Breast epithelium (tissue), 4 donors: ENCODE results near the gene DDT. TPM values are rescaled to one million over a fixed set of nuclear protein-coding genes. Genes with fewer than 3 reads are reported as not detected.
"Not testable (repeated sequence)": the region's sequence is repeated elsewhere in the genome, so short reads cannot be mapped to it uniquely, and the experiment has no call there.

ENCODE experiments used
- DNase-seq, 2 donors: peaks; one replicate each; pipeline ENCODE4 v3.0.0-alpha.2; 2019; ENCODE audit warnings: low spot score in 2 of 2
- H3K27ac ChIP-seq, 2 donors: fragments of 200-600 bp; sonication (generic) in 1 of 2; one replicate each; pipeline ENCODE4 v1.5.1; 2016 to 2019; ENCODE audit warnings: mild to moderate bottlenecking in 1 of 2
- H3K27me3 ChIP-seq, 2 donors: fragments of 200-600 bp; sonication (generic) in 1 of 2; one replicate each; pipeline versions ENCODE4 v1.5.1 to v1.6.0; 2017 to 2019; ENCODE audit warnings: control low read depth in 1 of 2, mild to moderate bottlenecking in 1 of 2
- H3K36me3 ChIP-seq: fragments of 200-600 bp; one replicate; pipeline ENCODE4 v1.5.1; 2019
- H3K4me1 ChIP-seq, 2 donors: fragments of 200-600 bp; sonication (generic); one replicate each; pipeline ENCODE4 v1.5.1; 2016 to 2019; ENCODE audit warnings: control low read depth in 1 of 2
- H3K4me3 ChIP-seq, 3 donors: fragments of 200-600 bp; sonication (generic); 1 replicate in 2 of 3; 2 replicates in 1 of 3; pipeline ENCODE4 v1.5.1; 2016 to 2019; ENCODE audit warnings: mild to moderate bottlenecking in 3 of 3, moderate library complexity in 2 of 3
- H3K9me3 ChIP-seq, 2 donors: fragments of 200-600 bp; sonication (generic) in 1 of 2; one replicate each; pipeline ENCODE4 v1.5.1; 2016 to 2019; ENCODE audit warnings: control low read depth in 1 of 2
- POLR2A ChIP-seq: fragments of 450-650 bp; IDR thresholded peaks from one replicate; pipeline ENCODE4 v1.6.1; 2016; ENCODE audit warnings: antibody characterized with exemption, mild to moderate bottlenecking, moderate library complexity
- POLR2AphosphoS5 ChIP-seq, 3 donors: sonication (generic); formaldehyde crosslinking; IDR thresholded peaks; one replicate each; pipeline ENCODE4 v1.6.1; 2017; ENCODE audit warnings: antibody characterized with exemption in 3 of 3
- intact Hi-C: fragments of 100-400 bp; cut with DNase I; formaldehyde crosslinking; loops from one replicate; pipeline ENCODE4 v1.15.1; 2023; ENCODE audit warnings: low total_unique reads
- total RNA-seq, 3 donors: library from RNA; depleted of rRNA; stranded (reverse); fragments of >200 nt; gene quantifications; one replicate each; pipeline ENCODE4 v1.1.0, GENCODE V29; 2016
- TF ChIP-seq, protein P1 (sequence below), 3 donors: fragments of 450-650 bp; IDR thresholded peaks; one replicate each; pipeline ENCODE4 v1.5.1; 2016 to 2017; ENCODE audit warnings: antibody characterized with exemption in 3 of 3, mild to moderate bottlenecking in 3 of 3, moderate library complexity in 3 of 3

The DDT gene
- total RNA-seq, 3 donors from 2014 or later = 122 to 146 (median 136) TPM

DNA sequence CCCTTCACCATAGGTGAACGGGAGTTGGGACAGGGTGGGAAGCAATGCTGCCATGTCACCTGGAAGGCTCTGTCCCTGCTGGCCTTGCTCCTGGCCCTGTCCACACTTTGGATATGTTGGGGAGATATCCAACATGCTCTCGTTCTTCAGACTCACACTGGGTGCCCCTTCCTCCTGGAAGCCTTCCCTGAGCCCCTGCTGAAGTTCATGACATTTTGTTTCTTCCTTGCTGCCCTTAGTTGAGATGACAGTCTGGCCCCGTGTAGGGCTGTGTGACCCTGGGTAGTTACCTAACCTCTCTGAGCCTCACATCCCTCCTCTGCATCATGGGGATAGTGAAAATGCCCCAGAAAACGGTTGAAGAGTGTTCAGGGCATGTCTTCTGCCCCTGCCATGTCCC is 20.8 kb downstream of the DDT start:
- H3K9me3 ChIP-seq, H3K4me1 ChIP-seq, H3K36me3 ChIP-seq, intact Hi-C loops, H3K27ac ChIP-seq, H3K27me3 ChIP-seq, H3K4me3 ChIP-seq, DNase-seq: not testable (repeated sequence)

DNA sequence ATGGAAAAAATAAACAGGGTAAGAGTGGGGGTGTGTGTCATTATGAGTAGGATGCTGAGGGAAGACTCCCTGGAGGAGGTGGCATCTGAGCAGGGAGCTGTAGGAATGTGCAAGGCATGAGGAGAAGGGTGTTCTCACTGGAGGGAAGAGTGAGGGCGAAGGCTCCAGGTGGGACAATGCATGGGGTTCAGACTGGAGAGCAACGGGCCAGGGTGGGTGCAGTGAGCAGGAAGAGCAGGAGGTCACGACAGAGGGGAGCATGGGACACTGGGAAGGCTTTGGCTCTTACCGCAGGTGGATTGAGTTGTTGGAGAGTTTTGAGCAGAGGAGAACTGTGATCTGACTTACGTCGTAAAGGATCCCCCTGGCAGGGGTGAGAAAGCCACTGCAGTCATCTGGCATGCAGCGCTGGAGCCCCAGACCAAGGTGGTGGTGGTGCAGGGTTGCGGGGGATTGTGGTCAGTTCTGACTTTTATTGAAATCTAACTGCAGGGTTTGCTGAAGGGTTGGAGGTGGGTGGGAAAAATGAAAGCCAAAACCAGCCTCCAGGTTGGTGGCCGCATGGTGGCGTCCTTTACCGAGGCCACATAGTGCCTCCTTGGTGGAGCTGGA is 21.3 kb downstream of the DDT start:
- DNase-seq, intact Hi-C loops: not testable (repeated sequence)

DNA sequence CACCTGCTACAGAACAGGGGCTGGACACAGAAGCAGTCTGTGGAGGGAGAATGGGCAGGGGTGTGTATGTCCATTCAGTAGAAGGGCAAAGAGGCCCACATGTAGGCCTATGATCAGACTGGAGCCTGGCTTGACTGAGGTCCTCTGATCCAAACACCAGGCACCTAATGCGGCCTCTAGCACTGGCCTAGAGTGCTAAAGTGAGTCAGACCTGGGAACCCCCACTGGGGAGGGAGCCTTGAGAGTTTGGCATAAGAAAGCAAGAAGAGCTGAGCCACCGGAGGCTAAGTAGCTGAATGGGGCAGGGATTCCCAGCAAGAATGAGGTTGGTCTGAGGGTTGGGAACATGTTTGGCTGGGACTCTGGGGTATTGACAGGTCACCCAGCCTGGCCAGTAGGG is 22.9 kb downstream of the DDT start:
- H3K9me3 ChIP-seq, H3K36me3 ChIP-seq, intact Hi-C loops, H3K27me3 ChIP-seq, H3K27ac ChIP-seq, DNase-seq, H3K4me1 ChIP-seq, H3K4me3 ChIP-seq: not testable (repeated sequence)

More for the DNA sequence above, 21.3 kb downstream of the DDT start:
- not testable (repeated sequence) for H3K4me3 ChIP-seq, H3K4me1 ChIP-seq, H3K9me3 ChIP-seq, H3K27me3 ChIP-seq, H3K36me3 ChIP-seq, H3K27ac ChIP-seq

DNA sequence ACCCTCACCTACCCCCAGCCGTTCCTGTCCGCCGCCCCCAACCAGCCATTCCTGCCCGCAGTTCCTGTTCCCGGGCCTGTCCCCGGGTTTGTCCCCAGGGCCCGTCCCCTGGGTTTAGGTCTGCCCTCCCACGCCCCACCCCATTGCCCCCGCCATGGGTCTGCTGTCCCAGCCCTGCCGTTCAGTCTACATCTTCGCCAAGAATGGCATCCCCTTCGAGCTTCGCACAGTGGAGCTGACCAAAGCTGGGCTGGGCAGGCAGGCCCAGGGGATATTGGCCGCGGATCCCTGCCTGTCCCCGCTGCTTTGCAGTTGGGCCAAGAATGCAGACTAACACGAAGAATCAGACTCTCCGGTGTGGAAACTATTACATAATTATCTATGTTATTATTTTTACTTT is 24.5 kb downstream of the DDT start:
- H3K4me1 ChIP-seq, H3K27ac ChIP-seq, H3K27me3 ChIP-seq, DNase-seq, intact Hi-C loops, H3K36me3 ChIP-seq, H3K4me3 ChIP-seq, H3K9me3 ChIP-seq: not testable (repeated sequence)

DNA sequence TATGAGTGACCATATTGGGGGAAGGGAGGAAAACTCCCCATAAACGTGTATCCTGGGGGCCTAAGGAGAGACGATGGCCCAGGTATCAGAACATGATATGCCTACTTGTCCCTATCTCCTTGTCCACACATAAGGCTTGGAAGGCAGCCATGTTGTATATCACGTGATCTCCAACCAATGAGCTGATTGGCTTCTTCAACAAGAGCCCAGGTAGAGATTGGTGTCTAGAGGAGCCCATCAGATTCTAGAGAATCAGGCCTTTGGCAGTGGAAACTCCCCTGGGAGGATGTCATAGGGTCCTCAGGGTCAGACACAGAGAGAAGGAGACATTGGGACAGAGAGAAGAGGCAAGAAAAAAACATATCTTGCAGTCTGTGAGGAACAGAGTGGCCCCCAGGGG is 26.9 kb downstream of the DDT start:
- H3K4me1 ChIP-seq, intact Hi-C loops, H3K36me3 ChIP-seq, H3K4me3 ChIP-seq, H3K27ac ChIP-seq, DNase-seq, H3K9me3 ChIP-seq, H3K27me3 ChIP-seq: not testable (repeated sequence)

DNA sequence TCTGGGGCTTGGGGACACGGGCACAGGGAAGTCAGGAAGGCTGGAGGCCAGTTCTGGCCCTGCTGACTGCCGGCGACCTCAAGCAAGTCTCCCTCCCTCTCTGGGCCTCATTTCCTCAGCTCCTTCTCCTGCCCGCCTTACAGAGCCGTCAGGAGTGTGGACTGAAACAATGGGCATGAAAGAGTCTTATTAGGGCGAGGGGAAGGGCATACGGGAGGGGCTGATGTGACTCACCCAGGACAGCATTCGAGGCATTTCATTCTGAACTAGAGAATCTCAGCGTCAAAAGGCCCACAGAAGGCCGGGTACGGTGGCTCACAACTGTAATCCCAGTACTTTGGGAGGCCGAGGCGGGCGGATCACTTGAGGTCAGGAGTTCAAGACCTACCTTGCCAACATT is 34.1 kb downstream of the DDT start:
- H3K27ac ChIP-seq = not testable (repeated sequence)

DNA sequence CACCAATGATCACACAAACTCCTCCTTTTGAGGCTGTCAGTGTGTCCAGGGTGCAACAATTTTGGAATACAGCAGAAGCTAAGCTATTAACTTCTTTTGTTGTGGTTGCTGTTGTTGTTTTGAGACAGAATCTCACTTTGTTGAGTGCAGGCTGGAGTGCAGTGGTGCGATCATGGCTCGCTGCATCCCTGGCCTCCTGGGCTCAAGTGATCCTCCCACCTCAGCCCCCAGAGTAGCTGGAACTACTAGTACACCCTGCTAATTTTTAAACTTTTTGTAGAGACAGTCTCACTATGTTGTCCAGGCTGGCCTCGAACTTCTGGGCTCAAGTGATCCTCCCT is 35.3 kb downstream of the DDT start:
- Histone ChIP-seq H3K36me3 (no peaks in the 10 kb centered on the region), H3K4me3 (no peak overlapping the region), H3K27ac (peak overlapping the region in 1 of 2 donors; percentile 43), H3K9me3 (no peaks in the 10 kb centered on the region), H3K4me1 (no peaks in the 10 kb centered on the region), H3K27me3 (no peaks in the 10 kb centered on the region)
- intact Hi-C loops = no loop called here
- DNase-seq = no peak
- TF ChIP-seq, protein P1, sequence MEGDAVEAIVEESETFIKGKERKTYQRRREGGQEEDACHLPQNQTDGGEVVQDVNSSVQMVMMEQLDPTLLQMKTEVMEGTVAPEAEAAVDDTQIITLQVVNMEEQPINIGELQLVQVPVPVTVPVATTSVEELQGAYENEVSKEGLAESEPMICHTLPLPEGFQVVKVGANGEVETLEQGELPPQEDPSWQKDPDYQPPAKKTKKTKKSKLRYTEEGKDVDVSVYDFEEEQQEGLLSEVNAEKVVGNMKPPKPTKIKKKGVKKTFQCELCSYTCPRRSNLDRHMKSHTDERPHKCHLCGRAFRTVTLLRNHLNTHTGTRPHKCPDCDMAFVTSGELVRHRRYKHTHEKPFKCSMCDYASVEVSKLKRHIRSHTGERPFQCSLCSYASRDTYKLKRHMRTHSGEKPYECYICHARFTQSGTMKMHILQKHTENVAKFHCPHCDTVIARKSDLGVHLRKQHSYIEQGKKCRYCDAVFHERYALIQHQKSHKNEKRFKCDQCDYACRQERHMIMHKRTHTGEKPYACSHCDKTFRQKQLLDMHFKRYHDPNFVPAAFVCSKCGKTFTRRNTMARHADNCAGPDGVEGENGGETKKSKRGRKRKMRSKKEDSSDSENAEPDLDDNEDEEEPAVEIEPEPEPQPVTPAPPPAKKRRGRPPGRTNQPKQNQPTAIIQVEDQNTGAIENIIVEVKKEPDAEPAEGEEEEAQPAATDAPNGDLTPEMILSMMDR (IDR thresholded peaks at IDR 0.05) = no peak
- TF ChIP-seq POLR2A = no peak
- no peak for TF ChIP-seq POLR2AphosphoS5 (IDR thresholded peaks at IDR 0.05)

More for the DNA sequence above, 34.1 kb downstream of the DDT start:
- H3K4me1 ChIP-seq, H3K27me3 ChIP-seq, H3K36me3 ChIP-seq, DNase-seq, H3K9me3 ChIP-seq, intact Hi-C loops, H3K4me3 ChIP-seq: not testable (repeated sequence)

DNA sequence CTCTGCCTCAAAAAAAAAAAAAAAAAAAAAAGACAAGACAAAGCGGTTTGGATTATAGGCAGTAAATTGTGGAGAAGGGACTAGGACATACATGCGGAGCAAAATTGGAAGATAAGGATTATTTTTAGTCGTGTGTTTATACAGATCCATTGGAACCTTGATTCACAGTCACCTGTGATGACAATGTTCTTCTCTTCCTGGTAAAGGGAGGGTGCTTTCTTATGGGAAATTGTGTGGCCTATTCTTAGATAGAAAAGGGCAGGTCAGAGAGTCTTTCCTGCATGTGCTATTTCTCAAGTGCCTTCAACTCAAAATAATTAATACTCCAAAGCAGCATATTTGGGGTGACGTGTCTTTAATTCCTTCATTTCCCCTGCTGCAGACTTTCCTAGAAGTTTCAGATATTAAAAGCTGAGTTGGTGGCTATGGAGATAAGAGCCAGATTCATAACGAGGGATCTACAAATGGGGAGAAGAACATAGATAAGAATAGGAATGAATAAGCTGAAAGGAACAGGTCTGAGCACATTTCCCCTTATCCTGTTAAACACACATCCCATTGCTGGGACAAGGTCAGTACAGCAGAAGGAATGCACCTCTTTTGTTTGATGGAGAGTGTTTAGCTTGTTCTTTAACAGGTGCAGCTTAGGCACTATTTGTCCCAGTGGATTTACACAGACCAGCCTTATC is 35.8 kb downstream of the DDT start:
- H3K27me3 ChIP-seq = no peaks in the 10 kb centered on the region
- H3K27ac ChIP-seq = peak overlapping the region in 1 of 2 donors; percentile 43
- no peaks in the 10 kb centered on the region for H3K36me3 ChIP-seq
- no peak overlapping the region for H3K4me3 ChIP-seq
- no peaks in the 10 kb centered on the region for H3K9me3 ChIP-seq
- TF ChIP-seq, protein P1 (IDR thresholded peaks at IDR 0.05) = no peak
- H3K4me1 ChIP-seq = no peaks in the 10 kb centered on the region
- no peak for DNase-seq
- intact Hi-C loops = no loop called here
